Ramos (cell line): ENCODE results near the gene ANKH.

Experiments
- in situ Hi-C: fragments of 300-500 bp; cut with MboI; formaldehyde crosslinking; loops from one replicate; pipeline ENCODE4 v1.14.3; 2022; ENCODE audit warnings: low sequenced_read_pairs; ENCODE audit not compliant: unreplicated experiment

The ANKH gene

DNA sequence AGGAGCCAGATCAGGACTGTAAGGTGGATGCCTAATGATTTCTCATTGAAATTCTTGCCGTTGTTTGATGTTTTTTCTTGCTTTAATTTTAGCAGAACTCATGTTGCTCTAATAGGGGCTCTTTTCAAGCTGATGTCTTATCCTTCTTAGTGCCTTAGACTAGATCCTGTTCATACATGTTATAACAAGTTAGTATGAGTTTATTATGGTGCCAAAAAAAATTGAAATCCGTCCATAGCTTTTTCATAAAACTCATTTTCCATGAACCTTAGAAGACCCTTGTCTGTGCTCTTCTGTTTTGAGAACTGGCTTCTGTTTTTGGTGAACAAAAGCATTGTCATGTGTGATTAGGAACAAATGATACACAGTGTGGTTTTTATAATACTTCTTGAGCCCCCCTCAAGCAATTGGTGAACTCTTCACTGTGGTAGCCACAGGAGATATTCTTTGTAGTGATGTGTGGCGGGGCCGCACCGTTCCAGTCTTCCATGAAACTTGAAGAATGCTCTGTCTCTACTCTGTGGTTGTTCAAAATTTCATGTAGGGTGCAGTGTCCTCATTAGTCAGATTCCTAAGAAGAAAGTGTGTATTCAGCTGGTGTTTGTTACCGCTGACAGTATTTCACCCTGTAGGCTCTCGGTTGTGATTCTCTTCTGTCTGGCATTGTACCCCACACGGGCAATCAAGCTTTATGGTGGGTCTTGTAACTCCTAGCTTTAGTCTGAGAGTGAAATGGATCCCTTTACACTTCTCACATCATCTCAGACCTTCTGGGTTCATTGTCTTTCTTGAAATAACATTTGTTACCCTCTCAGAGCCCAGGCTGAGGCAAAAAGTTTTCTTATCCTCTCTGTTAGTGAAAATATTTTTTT is 196.4 kb downstream of the ANKH start:
- in situ Hi-C loops = no loop called here

DNA sequence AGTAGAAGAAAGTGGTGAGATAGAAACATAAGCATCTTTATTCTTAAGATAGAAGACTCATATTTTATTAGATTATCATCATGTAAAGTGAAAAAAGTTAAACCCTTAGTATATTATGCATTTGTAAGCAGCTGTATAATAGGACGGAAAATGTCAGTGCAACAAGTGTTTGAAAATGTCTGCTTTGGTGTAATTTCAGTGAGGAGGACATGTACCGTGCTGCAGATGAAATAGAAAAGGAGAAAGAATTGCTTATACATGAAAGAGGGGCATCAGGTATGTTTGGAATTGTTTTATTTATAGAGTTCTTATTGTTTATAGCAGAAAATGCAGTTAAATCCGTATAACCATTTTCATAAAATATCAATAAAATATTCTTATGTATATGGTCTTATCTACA is 198.1 kb downstream of the ANKH start:
- in situ Hi-C loops = no loop called here

DNA sequence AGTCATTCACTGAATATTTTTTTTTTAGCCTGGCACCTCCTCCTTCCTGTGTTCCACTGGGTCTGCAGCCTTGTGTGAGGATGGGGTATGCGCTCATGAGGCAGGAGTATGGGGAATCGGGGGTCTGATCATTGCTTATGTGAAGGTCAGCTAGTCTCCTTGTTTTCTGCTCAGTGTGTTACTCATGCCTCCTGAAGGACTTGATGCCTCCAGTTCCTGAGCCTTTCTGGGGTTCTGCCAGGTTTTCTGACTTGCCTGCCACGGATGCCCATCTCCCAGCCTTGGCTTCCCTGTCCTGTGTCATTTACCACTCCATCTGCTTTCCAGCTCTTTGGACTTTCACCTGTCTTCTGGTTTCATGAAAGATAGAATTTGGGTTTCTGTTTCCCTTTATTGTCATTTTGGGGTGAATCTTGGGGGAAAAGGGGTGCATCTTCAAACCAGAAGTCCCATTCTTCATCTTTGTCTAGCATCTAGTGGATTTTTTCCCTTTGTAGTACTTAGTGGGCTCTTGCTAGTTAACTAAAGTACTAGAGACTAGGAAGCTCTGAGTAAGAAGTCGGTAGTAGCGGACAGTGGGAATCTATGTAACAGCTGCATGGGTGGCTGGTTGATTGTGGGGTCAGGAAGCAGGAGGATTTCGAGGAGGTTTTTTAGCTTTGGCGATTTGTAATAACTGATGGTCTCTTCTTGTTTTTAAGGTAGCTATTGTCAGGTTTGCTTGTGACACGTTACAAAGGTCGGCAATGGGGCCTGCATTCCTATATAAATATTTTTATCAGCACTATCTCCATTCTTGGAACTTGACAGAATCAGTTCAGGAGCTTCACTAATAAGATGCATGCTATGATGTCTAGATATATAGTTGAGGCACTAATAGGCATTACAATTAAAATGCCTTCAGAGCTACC is 198.8 kb downstream of the ANKH start:
- in situ Hi-C loops = no loop called here

DNA sequence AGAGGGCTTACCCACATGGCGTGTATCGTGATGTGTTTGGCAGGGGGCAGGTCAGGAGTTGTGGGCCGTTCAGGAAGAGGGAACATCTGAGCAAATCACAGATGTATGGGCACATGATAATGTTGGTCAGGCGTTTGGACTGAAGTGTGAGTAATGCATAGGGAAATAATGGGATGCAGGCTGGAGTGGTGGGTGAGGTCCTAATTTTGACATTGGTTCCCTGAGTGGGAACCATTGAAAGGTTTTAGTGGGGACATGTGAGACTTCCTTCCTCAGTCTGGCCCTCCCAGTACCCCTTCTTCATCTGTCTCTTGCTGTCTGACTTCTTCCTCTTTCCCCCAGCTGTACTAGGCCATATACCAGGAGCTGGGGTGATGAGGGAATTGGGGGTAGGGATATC is 199.5 kb downstream of the ANKH start:
- in situ Hi-C loops = no loop called here

- in situ Hi-C loops = no loop called here
These were observed 200.2 kb downstream of the ANKH start for GRCh38 chr5:14671414-14671813.

DNA sequence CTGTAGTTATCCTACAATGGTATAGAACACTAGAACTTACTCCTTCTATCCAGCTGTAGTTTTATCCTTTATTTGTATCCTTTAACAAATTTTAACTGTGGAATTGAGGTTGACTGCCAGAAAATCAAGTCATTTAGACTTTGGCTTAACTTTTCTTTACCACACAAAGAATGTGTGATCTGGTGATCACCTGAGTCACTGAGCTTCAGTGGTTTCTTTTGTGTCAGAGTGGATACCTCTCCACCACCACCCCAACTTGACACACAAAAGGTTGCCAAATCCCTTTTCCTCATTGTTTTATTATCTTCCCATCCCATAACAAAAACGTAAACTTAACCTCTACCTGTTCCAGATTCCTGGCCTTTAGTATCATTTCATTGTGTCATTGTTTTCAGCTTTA is 201.6 kb downstream of the ANKH start:
- in situ Hi-C loops = no loop called here

DNA sequence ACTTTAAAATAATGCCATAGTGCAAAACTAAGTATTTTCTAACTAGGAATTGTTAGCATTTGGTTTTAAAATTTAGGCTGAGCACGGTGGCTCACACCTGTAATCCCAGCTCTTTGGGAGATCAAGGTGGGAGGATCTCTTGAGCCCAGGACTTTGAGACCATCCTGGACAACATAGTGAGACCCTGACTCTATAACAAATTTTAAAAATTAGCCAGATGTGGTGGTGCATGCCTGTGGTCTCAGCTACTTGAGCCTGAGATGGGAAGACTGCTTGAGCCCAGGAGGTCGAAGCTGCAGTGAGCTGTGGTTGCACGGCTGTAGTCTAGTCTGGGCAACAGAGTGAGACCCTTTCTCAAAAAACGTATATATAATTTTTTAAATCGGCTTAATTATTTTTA is 202.2 kb downstream of the ANKH start:
- in situ Hi-C loops = no loop called here

DNA sequence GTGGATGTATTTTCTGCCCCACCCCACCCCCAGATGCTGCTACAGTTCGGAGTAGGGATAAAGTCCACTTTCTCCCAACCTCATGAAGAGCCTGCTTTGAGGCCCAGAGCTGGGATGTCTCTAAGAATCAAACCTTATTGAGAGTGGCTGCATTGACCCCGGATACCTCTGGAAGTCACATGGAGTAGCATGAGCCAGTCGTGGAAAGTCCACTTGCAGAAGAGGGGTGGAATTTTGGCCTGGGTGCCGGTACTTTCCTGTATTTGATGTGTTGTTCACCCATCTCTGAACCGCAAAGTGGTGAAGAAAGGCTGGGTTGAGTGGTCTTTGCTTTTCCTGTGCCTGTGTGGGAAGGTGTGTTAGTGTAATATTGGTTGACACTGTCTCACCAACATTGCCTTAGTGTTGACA is 203.4 kb downstream of the ANKH start:
- in situ Hi-C loops = no loop called here

DNA sequence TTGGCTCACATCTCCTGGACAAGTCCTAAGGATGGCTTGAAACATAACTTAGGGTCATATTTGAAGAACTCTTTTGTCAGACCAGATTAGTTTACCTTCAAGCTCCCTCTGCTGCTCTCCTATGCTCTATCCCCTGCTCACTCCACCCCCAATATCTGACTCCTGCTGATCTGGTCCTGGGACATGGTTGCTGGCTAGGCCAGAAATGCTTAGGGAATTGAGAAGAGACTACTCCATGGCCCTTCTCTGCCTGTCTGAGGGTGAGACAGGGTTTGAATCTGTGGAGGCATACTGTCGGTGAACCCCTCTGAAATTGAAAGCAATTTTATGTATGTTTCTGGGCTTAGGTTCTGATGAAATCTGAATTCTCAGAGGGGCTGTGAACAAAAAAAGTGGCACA is 203.8 kb downstream of the ANKH start:
- in situ Hi-C loops = no loop called here

GRCh38 chr5:14667290-14667689 is 204.3 kb downstream of the ANKH start:
- in situ Hi-C loops = no loop called here

DNA sequence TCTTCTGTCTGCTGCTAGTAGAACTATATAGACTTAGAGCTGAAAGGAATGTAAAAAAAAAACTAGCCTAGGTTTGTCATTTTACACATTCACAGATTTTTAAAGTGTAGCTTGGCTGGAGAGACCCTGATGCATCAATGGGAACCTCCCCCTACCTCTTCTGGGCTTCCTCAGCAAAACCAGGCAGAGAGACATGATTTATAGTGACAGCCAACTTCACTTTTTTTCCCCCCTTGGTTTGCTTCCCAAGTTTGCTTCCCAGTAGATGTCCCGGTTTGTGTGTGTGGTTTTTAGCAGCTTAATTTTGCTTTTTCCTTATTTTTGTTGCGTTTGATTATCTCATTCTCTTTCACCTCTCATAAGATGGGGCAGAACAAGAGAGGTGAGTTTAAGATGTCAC is 205.2 kb downstream of the ANKH start:
- in situ Hi-C loops = no loop called here

DNA sequence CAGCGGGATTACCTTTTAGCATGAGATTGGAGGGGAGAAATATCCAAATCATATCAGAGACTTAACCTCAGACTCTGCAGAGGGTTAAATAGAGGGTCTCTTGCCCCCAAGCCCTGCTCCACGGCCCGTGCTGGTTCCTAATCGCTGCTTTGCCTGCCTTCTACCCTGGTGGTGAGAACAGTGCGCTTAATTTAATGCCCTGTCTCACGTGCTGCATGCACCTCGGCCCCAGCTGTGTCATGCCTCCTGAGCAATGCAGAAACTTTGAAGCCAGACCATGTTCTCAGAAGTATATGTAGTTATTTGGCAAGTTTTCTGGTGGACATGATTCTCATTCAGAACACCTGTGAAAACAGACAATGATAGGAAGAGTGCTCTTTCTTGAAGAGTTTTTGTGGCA is 205.6 kb downstream of the ANKH start:
- in situ Hi-C loops = no loop called here

DNA sequence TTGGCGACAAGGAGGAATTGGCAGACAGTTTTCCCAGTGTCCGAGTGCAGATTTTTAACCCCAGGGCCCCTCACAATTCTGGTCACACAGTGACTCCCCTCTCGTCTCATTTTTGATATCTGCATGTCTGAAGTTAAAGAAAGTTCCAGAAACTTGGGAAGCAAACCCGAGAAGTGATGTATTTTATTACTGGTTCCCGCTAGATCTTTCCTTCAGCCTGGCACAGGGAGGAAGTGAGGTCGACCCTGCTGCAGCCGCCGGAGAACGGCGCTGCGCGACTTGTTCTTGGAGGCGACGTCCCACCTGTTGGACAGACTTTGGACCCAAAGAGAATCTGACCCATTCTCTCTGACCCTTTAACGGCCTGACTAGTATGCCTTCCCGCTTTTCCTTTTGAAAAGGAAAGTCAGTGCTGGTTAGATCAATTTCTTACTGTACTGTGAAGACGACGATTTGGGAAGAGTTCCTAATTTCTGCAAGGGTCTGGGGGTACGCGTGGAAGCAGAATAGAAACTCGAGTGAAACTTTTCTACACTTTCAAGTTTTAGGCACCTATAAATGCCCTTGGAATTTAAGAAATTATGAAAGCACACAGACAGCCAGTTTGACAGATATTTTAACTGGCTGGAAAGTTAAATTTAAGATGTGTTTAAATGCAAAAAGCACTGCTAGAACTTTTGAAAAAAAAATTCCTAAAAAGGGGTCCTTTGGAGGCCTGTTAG is 206.3 kb downstream of the ANKH start:
- in situ Hi-C loops = no loop called here

- in situ Hi-C loops = no loop called here
These were observed 207.1 kb downstream of the ANKH start, which contains the start of gene OTULIN for GRCh38 chr5:14664270-14665100. OTULIN (plus strand) TSS chr5:14664718; CDS start chr5:14664826, 108 bp downstream.

- in situ Hi-C loops = no loop called here
These were observed 207.8 kb downstream of the ANKH start for GRCh38 chr5:14663734-14664269.

GRCh38 chr5:14662721-14663260 is 208.8 kb downstream of the ANKH start:
- in situ Hi-C loops = no loop called here

- in situ Hi-C loops = no loop called here
These were observed 210.7 kb downstream of the ANKH start for GRCh38 chr5:14660833-14661232.

DNA sequence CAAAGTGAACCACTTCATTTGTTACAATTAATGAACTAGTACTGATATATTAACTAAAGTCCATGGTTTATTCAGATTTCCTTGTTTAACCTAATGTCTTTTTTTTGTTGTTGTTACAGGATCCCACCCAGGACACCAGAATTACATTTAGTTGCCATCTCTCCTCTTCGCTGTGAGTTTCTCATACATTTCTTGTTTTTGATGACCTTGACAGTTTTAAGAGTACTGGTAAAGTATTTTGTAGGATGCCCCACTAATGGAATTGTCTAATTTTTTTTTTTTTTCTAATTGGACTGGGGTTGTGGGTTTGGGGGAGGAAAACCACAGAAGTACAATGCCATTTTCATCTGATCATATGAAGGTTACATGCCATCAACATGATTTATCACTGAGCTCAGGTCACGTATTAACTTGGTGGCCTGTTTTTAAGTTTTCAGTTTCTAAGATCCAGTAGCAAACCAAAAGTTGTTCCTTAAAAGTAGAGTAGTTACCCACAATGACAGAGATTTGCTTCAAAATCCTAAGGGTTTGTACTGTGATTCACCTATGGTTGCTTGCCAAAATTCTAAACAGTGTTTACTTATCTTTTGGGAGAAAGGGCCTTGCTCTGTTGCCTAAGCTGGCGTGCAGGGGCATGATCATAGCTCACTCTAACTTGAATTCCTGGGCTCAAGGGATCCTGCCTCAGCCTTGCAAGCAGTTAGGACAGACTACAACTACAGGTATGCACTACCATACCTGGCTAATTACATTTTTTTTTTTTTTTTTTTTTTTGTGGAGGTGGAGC is 211.6 kb downstream of the ANKH start:
- in situ Hi-C loops = no loop called here
